DND-41 (cell line): ENCODE measurements around the gene CCDC30.

ENCODE experiments used
- EZH2 ChIP-seq: IDR thresholded peaks from 3 replicates; pipeline ENCODE4 v1.6.1; 2012; ENCODE audit warnings: borderline replicate concordance, low read depth, mild to moderate bottlenecking, moderate library complexity, low read length, inconsistent platforms; ENCODE audit not compliant: severe bottlenecking
- TF ChIP-seq, protein P1 (sequence below): IDR thresholded peaks from 2 replicates; pipeline ENCODE4 v1.5.1; 2012; ENCODE audit warnings: borderline replicate concordance, low read length, moderate library complexity, mild to moderate bottlenecking; ENCODE audit not compliant: poor library complexity, severe bottlenecking; ENCODE audit errors: extremely low read depth

- TF ChIP-seq, protein P1, sequence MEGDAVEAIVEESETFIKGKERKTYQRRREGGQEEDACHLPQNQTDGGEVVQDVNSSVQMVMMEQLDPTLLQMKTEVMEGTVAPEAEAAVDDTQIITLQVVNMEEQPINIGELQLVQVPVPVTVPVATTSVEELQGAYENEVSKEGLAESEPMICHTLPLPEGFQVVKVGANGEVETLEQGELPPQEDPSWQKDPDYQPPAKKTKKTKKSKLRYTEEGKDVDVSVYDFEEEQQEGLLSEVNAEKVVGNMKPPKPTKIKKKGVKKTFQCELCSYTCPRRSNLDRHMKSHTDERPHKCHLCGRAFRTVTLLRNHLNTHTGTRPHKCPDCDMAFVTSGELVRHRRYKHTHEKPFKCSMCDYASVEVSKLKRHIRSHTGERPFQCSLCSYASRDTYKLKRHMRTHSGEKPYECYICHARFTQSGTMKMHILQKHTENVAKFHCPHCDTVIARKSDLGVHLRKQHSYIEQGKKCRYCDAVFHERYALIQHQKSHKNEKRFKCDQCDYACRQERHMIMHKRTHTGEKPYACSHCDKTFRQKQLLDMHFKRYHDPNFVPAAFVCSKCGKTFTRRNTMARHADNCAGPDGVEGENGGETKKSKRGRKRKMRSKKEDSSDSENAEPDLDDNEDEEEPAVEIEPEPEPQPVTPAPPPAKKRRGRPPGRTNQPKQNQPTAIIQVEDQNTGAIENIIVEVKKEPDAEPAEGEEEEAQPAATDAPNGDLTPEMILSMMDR, result no peak
- no peak for TF ChIP-seq EZH2
Measured at GRCh38 chr1:42469727-42470126, 6.6 kb downstream of the CCDC30 start.
